Suprapubic skin (tissue), 4 donors: Measurements from ENCODE around the gene ARID1A. TPM values are rescaled to one million over a fixed set of nuclear protein-coding genes. Genes with fewer than 3 reads are reported as not detected.
"Not testable (repeated sequence)": the region's sequence is repeated elsewhere in the genome, so short reads cannot be mapped to it uniquely, and the experiment has no call there.

Source experiments
- DNase-seq, 2 donors: peaks; one replicate each; pipeline ENCODE4 v3.0.0-alpha.2; 2019; ENCODE audit warnings: low spot score in 2 of 2
- H3K27ac ChIP-seq: fragments of 200-600 bp; sonication (generic); one replicate; pipeline ENCODE4 v1.5.1; 2019
- H3K27me3 ChIP-seq: fragments of 200-600 bp; sonication (generic); one replicate; pipeline ENCODE4 v1.5.1; 2019
- H3K36me3 ChIP-seq: fragments of 200-600 bp; sonication (generic); one replicate; pipeline ENCODE4 v1.5.1; 2019
- H3K4me1 ChIP-seq: fragments of 200-600 bp; sonication (generic); one replicate; pipeline ENCODE4 v1.5.1; 2019
- H3K4me3 ChIP-seq: fragments of 200-600 bp; sonication (generic); one replicate; pipeline ENCODE4 v1.5.1; 2019; ENCODE audit warnings: mild to moderate bottlenecking
- H3K9me3 ChIP-seq: fragments of 200-600 bp; sonication (generic); one replicate; pipeline ENCODE4 v1.5.1; 2019
- CTCF ChIP-seq, 2 donors: fragments of 200-600 bp in 1 of 2; fragments of 450-650 bp in 1 of 2; sonication (generic) in 1 of 2; IDR thresholded peaks; one replicate each; pipeline ENCODE4 v1.5.1; 2016 to 2019; ENCODE audit warnings: antibody characterized with exemption in 2 of 2, mild to moderate bottlenecking in 1 of 2, moderate library complexity in 1 of 2
- EP300 ChIP-seq: sonication (generic); formaldehyde crosslinking; IDR thresholded peaks from one replicate; pipeline ENCODE4 v1.6.1; 2017; ENCODE audit warnings: antibody characterized with exemption
- POLR2A ChIP-seq, 2 donors: fragments of 450-650 bp; IDR thresholded peaks; one replicate each; pipeline ENCODE4 v1.6.1; 2017; ENCODE audit warnings: antibody characterized with exemption in 2 of 2, mild to moderate bottlenecking in 2 of 2, moderate library complexity in 2 of 2
- POLR2AphosphoS5 ChIP-seq, 3 donors: sonication (generic); formaldehyde crosslinking; IDR thresholded peaks; one replicate each; pipeline ENCODE4 v1.6.1; 2017; ENCODE audit warnings: antibody characterized with exemption in 3 of 3
- WGBS: methylation state at CpG from one replicate; pipeline ENCODE4 v1.1.5; 2018; 5-methylcytosine and 5-hydroxymethylcytosine counted together
- total RNA-seq, 4 donors: library from RNA; depleted of rRNA; stranded (reverse); fragments of >200 nt; gene quantifications; one replicate each; pipeline ENCODE4 v1.1.0, GENCODE V29; 2016

Gene ARID1A
- total RNA-seq: 10 to 100 TPM; 77.2 to 90.0 (median 83.5) TPM

GRCh38 chr1:26695356-26696118 lies at the start of gene ARID1A:
TSS of gene ARID1A (plus strand) at chr1:26696015. CDS start at chr1:26696404, 389 bp downstream.
- H3K27ac ChIP-seq: peak within 1 kb of the TSS; percentile 99
- peak within 1 kb of the TSS; percentile 94 for H3K4me3 ChIP-seq
- TF ChIP-seq POLR2AphosphoS5 (IDR thresholded peaks at IDR 0.05) (peak; percentile 80 to 98 (median 95)), EP300 (no peak), CTCF (IDR thresholded peaks at IDR 0.05) (no peak), POLR2A (IDR thresholded peaks at IDR 0.05) (peak; percentile 61 to 68)
- WGBS: under 1% methylated on average over 60 of the region's 80 CpGs
- H3K27me3 ChIP-seq: no peaks in the 10 kb centered on the region
- H3K9me3 ChIP-seq: no peaks in the 10 kb centered on the region
- peak; percentile 97 for DNase-seq
- H3K4me1 ChIP-seq: peaks cover 55% of the 10 kb centered on the region
- no peaks in the 10 kb centered on the region for H3K36me3 ChIP-seq

GRCh38 chr1:26664802-26665201 lies 31.0 kb upstream of the ARID1A start:
- no peaks in the 10 kb centered on the region for H3K9me3 ChIP-seq
- no peaks in the 10 kb centered on the region for H3K27me3 ChIP-seq
- WGBS: 89% methylated on average over 2 of the region's 2 CpGs
- no peaks in the 10 kb centered on the region for H3K36me3 ChIP-seq
- TF ChIP-seq CTCF (IDR thresholded peaks at IDR 0.05) (no peak), POLR2A (IDR thresholded peaks at IDR 0.05) (no peak), POLR2AphosphoS5 (IDR thresholded peaks at IDR 0.05) (no peak), EP300 (no peak)
- DNase-seq: no peak
- H3K4me3 ChIP-seq: no peak overlapping the region
- no peaks in the 10 kb centered on the region for H3K4me1 ChIP-seq
- no peak overlapping the region for H3K27ac ChIP-seq

- H3K4me1 ChIP-seq: no peaks in the 10 kb centered on the region
- no peak for TF ChIP-seq CTCF (IDR thresholded peaks at IDR 0.05)
- TF ChIP-seq POLR2A (IDR thresholded peaks at IDR 0.05): no peak
- TF ChIP-seq POLR2AphosphoS5 (IDR thresholded peaks at IDR 0.05): no peak
- TF ChIP-seq EP300: no peak
- no peaks in the 10 kb centered on the region for H3K36me3 ChIP-seq
- WGBS: 89% methylated on average over 1 of the region's 1 CpG
- DNase-seq: no peak
- no peaks in the 10 kb centered on the region for H3K27me3 ChIP-seq
- no peak overlapping the region for H3K27ac ChIP-seq
- no peaks in the 10 kb centered on the region for H3K9me3 ChIP-seq
- no peak overlapping the region for H3K4me3 ChIP-seq
Observed at GRCh38 chr1:26666855-26667254, 29.0 kb upstream of the ARID1A start.

- H3K36me3 ChIP-seq, DNase-seq, H3K27ac ChIP-seq, H3K27me3 ChIP-seq, H3K4me1 ChIP-seq, H3K9me3 ChIP-seq, H3K4me3 ChIP-seq: not testable (repeated sequence)
- WGBS: 76% methylated on average over 4 of the region's 4 CpGs
Observed at GRCh38 chr1:26668106-26668786, 27.6 kb upstream of the ARID1A start.

GRCh38 chr1:26677306-26678115 lies 18.3 kb upstream of the ARID1A start:
- DNase-seq: peak; percentile 71 to 82
- peaks cover 11% of the 10 kb centered on the region for H3K4me1 ChIP-seq
- H3K27ac ChIP-seq: no peak overlapping the region
- H3K27me3 ChIP-seq: no peaks in the 10 kb centered on the region
- H3K4me3 ChIP-seq: peak overlapping the region; percentile 20
- no peaks in the 10 kb centered on the region for H3K9me3 ChIP-seq
- 9% methylated on average over 9 of the region's 9 CpGs for WGBS
- peak; percentile 48 to 52 for TF ChIP-seq CTCF (IDR thresholded peaks at IDR 0.05)
- peak in 1 of 3 donors; percentile 18 for TF ChIP-seq POLR2AphosphoS5 (IDR thresholded peaks at IDR 0.05)
- no peak for TF ChIP-seq EP300
- no peak for TF ChIP-seq POLR2A (IDR thresholded peaks at IDR 0.05)
- H3K36me3 ChIP-seq: no peaks in the 10 kb centered on the region
